ENCODE data around the gene PPP1R13L.

- TF ChIP-seq CTCF (IDR thresholded peaks at IDR 0.05) (no peak), EP300 (IDR thresholded peaks at IDR 0.05) (no peak), POLR2AphosphoS5 (IDR thresholded peaks at IDR 0.05) (no peak), POLR2A (IDR thresholded peaks at IDR 0.05) (no peak)
Measured at GRCh38 chr19:45333609-45334303, 71.1 kb downstream of the PPP1R13L start.

Data from suprapubic skin (tissue), 4 donors.